A673 (cell line): ENCODE results near the gene HOXA4. TPM values are rescaled to one million over a fixed set of nuclear protein-coding genes. Genes with fewer than 3 reads are reported as not detected.

ENCODE experiments used
- BruUV-seq: library from RNA; stranded (reverse); fragments of 400-500 nt; replicated peaks from 2 replicates; lab custom pipeline; 2021; lab: Mats Ljungman, UMichigan
- CTCF ChIA-PET: fragments of 300-600 bp; sonication (Branson Sonifier 250); formaldehyde crosslinking; loops from one replicate; lab custom pipeline; 2022; ENCODE audit warnings: antibody characterized with exemption; lab: Charles Lee
- POLR2A ChIA-PET: fragments of 300-600 bp; sonication (Branson Sonifier 250); formaldehyde crosslinking; loops from one replicate; lab custom pipeline; 2022; ENCODE audit warnings: antibody characterized with exemption; ENCODE audit not compliant: low non-redundant PET; lab: Charles Lee
- DNase-seq: peaks from one replicate; pipeline ENCODE4 v3.0.0-alpha.2; 2015; ENCODE audit warnings: low spot score
- H3K27ac ChIP-seq: fragments of 200-600 bp; sonication (generic); 2 replicates; pipeline ENCODE4 v1.5.1; 2016; ENCODE audit warnings: mixed run types, low read depth, mild to moderate bottlenecking, mixed read lengths, antibody characterized with exemption, low read length; ENCODE audit not compliant: poor library complexity, severe bottlenecking
- H3K27me3 ChIP-seq: fragments of 200-600 bp; sonication (generic); replicated peaks from 2 replicates; pipeline ENCODE4 v1.6.1; 2017; ENCODE audit warnings: mixed run types, low read depth, mild to moderate bottlenecking, mixed read lengths, antibody characterized with exemption, low read length; ENCODE audit not compliant: insufficient read depth, poor library complexity
- H3K36me3 ChIP-seq: fragments of 200-600 bp; sonication (generic); 2 replicates; pipeline ENCODE4 v1.6.1; 2016; ENCODE audit warnings: mixed run types, mild to moderate bottlenecking, mixed read lengths, antibody characterized with exemption, low read length; ENCODE audit not compliant: insufficient read depth, poor library complexity, severe bottlenecking
- H3K4me1 ChIP-seq: fragments of 200-600 bp; sonication (generic); 2 replicates; pipeline ENCODE4 v1.6.1; 2017; ENCODE audit warnings: mixed run types, mild to moderate bottlenecking, mixed read lengths, antibody characterized with exemption, low read length; ENCODE audit not compliant: insufficient read depth, poor library complexity, severe bottlenecking
- H3K4me3 ChIP-seq: fragments of 200-600 bp; sonication (generic); 2 replicates; pipeline ENCODE4 v1.5.1; 2016; ENCODE audit warnings: low read depth, mixed run types, mild to moderate bottlenecking, mixed read lengths, low read length; ENCODE audit not compliant: poor library complexity, severe bottlenecking
- H3K9me3 ChIP-seq: fragments of 200-600 bp; sonication (generic); 2 replicates; pipeline ENCODE4 v1.6.1; 2016; ENCODE audit warnings: mixed run types, low read depth, mild to moderate bottlenecking, mixed read lengths, antibody characterized with exemption, low read length; ENCODE audit not compliant: poor library complexity, severe bottlenecking
- CTCF ChIP-seq: fragments of 300-800, 200-600 bp; sonication (generic); conservative IDR thresholded peaks from 2 replicates; pipeline ENCODE4 v1.5.1; 2017; ENCODE audit warnings: low read depth, mild to moderate bottlenecking, antibody characterized with exemption, low read length, moderate library complexity, mixed read lengths
- EZH2 ChIP-seq: fragments of 200-600 bp; sonication (generic); IDR thresholded peaks from 2 replicates; pipeline ENCODE4 v1.6.1; 2017; ENCODE audit warnings: borderline replicate concordance, low read depth, mild to moderate bottlenecking, mixed read lengths, antibody characterized with exemption, low read length; ENCODE audit not compliant: poor library complexity, severe bottlenecking
- intact Hi-C: fragments of 100-400 bp; cut with micrococcal nuclease; formaldehyde crosslinking; loops from one replicate; pipeline ENCODE4 v1.10.0; 2022; ENCODE audit not compliant: unreplicated experiment
- total RNA-seq: library from RNA; stranded (reverse); gene quantifications from 2 replicates; pipeline ENCODE4 v1.2.3, GENCODE V29; 2021

The HOXA4 gene
- total RNA-seq, 1 experiment from 2014 or later: not detected

- intact Hi-C loops: no loop called here
- ChIA-PET CTCF (no interaction called here), POLR2A (no interaction called here)
These were observed 41.8 kb upstream of the HOXA4 start for GRCh38 chr7:27172315-27172774.

GRCh38 chr7:27171637-27172314, 41.2 kb upstream of the HOXA4 start:
- H3K27me3 ChIP-seq: peaks cover 85% of the 10 kb centered on the region
- ChIA-PET POLR2A (no interaction called here), CTCF (no interaction called here)
- H3K4me3 ChIP-seq: no peak overlapping the region
- H3K4me1 ChIP-seq: peaks cover 7% of the 10 kb centered on the region
- H3K27ac ChIP-seq: no peak overlapping the region
- intact Hi-C loops: no loop called here
- TF ChIP-seq CTCF (no peak), EZH2 (no peak)
- no peaks in the 10 kb centered on the region for H3K36me3 ChIP-seq
- DNase-seq: no peak
- H3K9me3 ChIP-seq: no peaks in the 10 kb centered on the region
- no TSS peak for BruUV-seq

More at GRCh38 chr7:27172315-27172774, 41.8 kb upstream of the HOXA4 start:
- no peak overlapping the region for H3K27ac ChIP-seq
- H3K36me3 ChIP-seq: no peaks in the 10 kb centered on the region
- peaks cover 85% of the 10 kb centered on the region for H3K27me3 ChIP-seq
- DNase-seq: no peak
- no peaks in the 10 kb centered on the region for H3K9me3 ChIP-seq
- no peak overlapping the region for H3K4me3 ChIP-seq
- no TSS peak for BruUV-seq
- H3K4me1 ChIP-seq: peaks cover 7% of the 10 kb centered on the region
- TF ChIP-seq EZH2 (no peak), CTCF (no peak)

- Histone ChIP-seq H3K4me3 (no peak overlapping the region), H3K27ac (no peak overlapping the region), H3K36me3 (no peaks in the 10 kb centered on the region), H3K4me1 (peaks cover 7% of the 10 kb centered on the region), H3K9me3 (no peaks in the 10 kb centered on the region), H3K27me3 (peaks cover 85% of the 10 kb centered on the region)
- ChIA-PET POLR2A (no interaction called here), CTCF (no interaction called here)
- TF ChIP-seq CTCF: no peak
- no peak for TF ChIP-seq EZH2
- no peak for DNase-seq
- no TSS peak for BruUV-seq
- intact Hi-C loops: no loop called here
These were observed 40.7 kb upstream of the HOXA4 start for GRCh38 chr7:27171325-27171636.
